WTC11 (cell line): Measurements from ENCODE around the gene CST6. TPM values are rescaled to one million over a fixed set of nuclear protein-coding genes. Genes with fewer than 3 reads are reported as not detected.

ENCODE experiments used
- GRHL2 ChIP-seq: fragments of 250-450 bp; sonication (Bioruptor Pico); IDR thresholded peaks from 2 replicates; pipeline ENCODE4 v1.8.0; 2022; ENCODE audit warnings: mild to moderate bottlenecking, moderate library complexity; ENCODE audit not compliant: insufficient replicate concordance, severe bottlenecking
- GTF2I ChIP-seq: fragments of 250-450 bp; sonication (Bioruptor Pico); conservative IDR thresholded peaks from 2 replicates; pipeline ENCODE4 v1.4.0; 2021; ENCODE audit warnings: mild to moderate bottlenecking
- HMGA2 ChIP-seq: fragments of 250-450 bp; sonication (Bioruptor Pico); IDR thresholded peaks from 2 replicates; pipeline ENCODE4 v1.4.0; 2021; ENCODE audit warnings: mild to moderate bottlenecking, moderate library complexity
- MAX ChIP-seq: sonication (generic); formaldehyde crosslinking; IDR thresholded peaks from 2 replicates; pipeline ENCODE4 v1.8.0; 2022; ENCODE audit warnings: mild to moderate bottlenecking, missing genetic modification reagents
- OVOL2 ChIP-seq: fragments of 250-450 bp; sonication (Bioruptor Pico); IDR thresholded peaks from 2 replicates; pipeline ENCODE4 v1.9.0; 2021; ENCODE audit warnings: mild to moderate bottlenecking, borderline replicate concordance
- PRDM15 ChIP-seq: sonication (generic); formaldehyde crosslinking; IDR thresholded peaks from 2 replicates; pipeline ENCODE4 v1.8.0; 2022; ENCODE audit warnings: missing genetic modification reagents
- SMAD3 ChIP-seq: sonication (generic); formaldehyde crosslinking; IDR thresholded peaks from 2 replicates; pipeline ENCODE4 v1.8.0; 2022; ENCODE audit warnings: missing genetic modification reagents, mild to moderate bottlenecking, borderline replicate concordance
- ZNF532 ChIP-seq: fragments of 250-450 bp; sonication (Bioruptor Pico); IDR thresholded peaks from 2 replicates; pipeline ENCODE4 v1.9.0; 2021; ENCODE audit warnings: mild to moderate bottlenecking, borderline replicate concordance
- ZSCAN18 ChIP-seq: fragments of 250-450 bp; sonication (Bioruptor Pico); IDR thresholded peaks from 2 replicates; pipeline ENCODE4 v2.1.2; 2022; ENCODE audit warnings: mild to moderate bottlenecking, moderate library complexity
- total RNA-seq: library from RNA; stranded (reverse); gene quantifications from 3 replicates; pipeline ENCODE4 v1.2.3, GENCODE V29; 2021

The CST6 gene
- total RNA-seq, 1 experiment from 2014 or later, result 0.72 TPM

GRCh38 chr11:66062408-66062807 lies 50.6 kb downstream of the CST6 start (continued):
- TF ChIP-seq PRDM15 (CRISPR knock-in tag) (no peak), MAX (CRISPR knock-in tag) (no peak), ZNF532 (CRISPR knock-in tag) (no peak), GTF2I (CRISPR knock-in tag) (no peak), SMAD3 (CRISPR knock-in tag) (no peak), ZSCAN18 (CRISPR knock-in tag) (no peak), GRHL2 (CRISPR knock-in tag) (no peak), HMGA2 (CRISPR knock-in tag) (no peak), OVOL2 (CRISPR knock-in tag) (no peak)

Other genes with a start within 250 kb of the CST6 start
- gene AP5B1, start 231.0 kb upstream of the CST6 start, total RNA-seq, result 16.5 to 17.7 TPM (median 17.2 TPM) in 3 replicates
- gene OVOL1, start 224.9 kb upstream of the CST6 start, total RNA-seq, result 6.8 to 7.7 TPM (median 7.7 TPM) in 3 replicates
- 2.2 to 3.4 TPM (median 2.9 TPM) in 3 replicates for gene SNX32, start 178.0 kb upstream of the CST6 start, total RNA-seq
- gene CFL1, start 153.8 kb upstream of the CST6 start, total RNA-seq, result 1,014 to 1,073 TPM (median 1,031 TPM) in 3 replicates
- 44.9 to 45.9 TPM (median 45.1 TPM) in 3 replicates for gene MUS81, start 151.6 kb upstream of the CST6 start, total RNA-seq
- 14.2 to 17.9 TPM (median 17.8 TPM) in 3 replicates for gene EFEMP2, start 139.2 kb upstream of the CST6 start, total RNA-seq
- gene CTSW, start 132.2 kb upstream of the CST6 start, total RNA-seq, result 0.18 TPM in 1 of 3 replicates, not detected in the others
- gene FIBP, start 123.5 kb upstream of the CST6 start, total RNA-seq, result 91.6 to 93.1 TPM (median 92.2 TPM) in 3 replicates
- gene CCDC85B, start 121.3 kb upstream of the CST6 start, total RNA-seq, result 52.7 to 55.3 TPM (median 53.0 TPM) in 3 replicates
- 16.3 to 20.5 TPM (median 17.1 TPM) in 3 replicates for gene FOSL1, start 111.6 kb upstream of the CST6 start, total RNA-seq
- gene C11orf68, start 92.9 kb upstream of the CST6 start, total RNA-seq, result 28.5 to 31.9 TPM (median 30.6 TPM) in 3 replicates
- 111 to 129 TPM (median 114 TPM) in 3 replicates for gene DRAP1, start 92.6 kb upstream of the CST6 start, total RNA-seq
- 3.4 to 4.5 TPM (median 4.1 TPM) in 3 replicates for gene TSGA10IP, start 66.5 kb upstream of the CST6 start, total RNA-seq
- 52.3 to 57.0 TPM (median 52.5 TPM) in 3 replicates for gene SART1, start 50.3 kb upstream of the CST6 start, total RNA-seq
- gene EIF1AD, start 9.9 kb upstream of the CST6 start, total RNA-seq, result 29.7 to 37.6 TPM (median 32.6 TPM) in 3 replicates
- gene BANF1, start 9.5 kb upstream of the CST6 start, total RNA-seq, result 269 to 314 TPM (median 310 TPM) in 3 replicates
- gene CATSPER1, start 14.5 kb downstream of the CST6 start, total RNA-seq, result not detected in 3 replicates
- 21.3 to 22.6 TPM (median 21.6 TPM) in 3 replicates for gene GAL3ST3, start 37.2 kb downstream of the CST6 start, total RNA-seq
- 235 to 295 TPM (median 251 TPM) in 3 replicates for gene SF3B2, start 40.4 kb downstream of the CST6 start, total RNA-seq
- 30.1 to 34.8 TPM (median 30.9 TPM) in 3 replicates for gene PACS1, start 58.3 kb downstream of the CST6 start, total RNA-seq
- 52.3 to 54.9 TPM (median 54.1 TPM) in 3 replicates for gene KLC2, start 245.7 kb downstream of the CST6 start, total RNA-seq